Mucosa of rectum (tissue), 2 donors: Measurements from ENCODE around the gene CAMK2B.

Experiments
- H3K27ac ChIP-seq, 2 donors: one replicate each; pipeline ENCODE4 v1.7.0; 2013; ENCODE audit warnings: inconsistent platforms in 2 of 2, low read depth in 2 of 2, low read length in 2 of 2
- H3K27me3 ChIP-seq, 2 donors: one replicate each; pipeline ENCODE4 v1.7.0; 2013; ENCODE audit warnings: low read length in 2 of 2; ENCODE audit not compliant: control insufficient read depth in 2 of 2, insufficient read depth in 2 of 2
- H3K36me3 ChIP-seq, 2 donors: one replicate each; pipeline ENCODE4 v1.7.0; 2013; ENCODE audit warnings: low read length in 2 of 2; ENCODE audit not compliant: control insufficient read depth in 2 of 2, insufficient read depth in 2 of 2
- H3K4me1 ChIP-seq, 2 donors: one replicate each; pipeline ENCODE4 v1.7.0; 2013; ENCODE audit warnings: low read length in 2 of 2, mild to moderate bottlenecking in 1 of 2; ENCODE audit not compliant: control insufficient read depth in 2 of 2, insufficient read depth in 2 of 2
- H3K4me3 ChIP-seq, 2 donors: one replicate each; pipeline ENCODE4 v1.7.0; 2013; ENCODE audit warnings: low read length in 2 of 2
- H3K9ac ChIP-seq, 2 donors: one replicate each; pipeline ENCODE4 v1.7.0; 2013; ENCODE audit warnings: low read length in 2 of 2, low read depth in 1 of 2, mild to moderate bottlenecking in 1 of 2
- H3K9me3 ChIP-seq, 2 donors: one replicate each; pipeline ENCODE4 v1.7.0; 2013; ENCODE audit warnings: low read length in 2 of 2; ENCODE audit not compliant: control insufficient read depth in 2 of 2
- donor health status: healthy.
- donor health status: Normal muscosa, but diverticular disease.

Gene CAMK2B

GRCh38 chr7:44322631-44323363, 2.6 kb downstream of the CAMK2B start:
- H3K9ac ChIP-seq, result no peak overlapping the region
- H3K27ac ChIP-seq, result no peak overlapping the region
- H3K4me1 ChIP-seq, result no peaks in the 10 kb centered on the region

GRCh38 chr7:44321796-44322195, 3.6 kb downstream of the CAMK2B start:
- H3K9me3 ChIP-seq, result no peaks in the 10 kb centered on the region
- no peaks in the 10 kb centered on the region for H3K4me1 ChIP-seq
- H3K27me3 ChIP-seq, result peaks cover 6 to 24% of the 10 kb centered on the region in 2 donors
- no peaks in the 10 kb centered on the region for H3K36me3 ChIP-seq
- H3K9ac ChIP-seq, result no peak overlapping the region
- no peak overlapping the region for H3K27ac ChIP-seq
- H3K4me3 ChIP-seq, result no peak overlapping the region

More at GRCh38 chr7:44322631-44323363, 2.6 kb downstream of the CAMK2B start:
- no peak overlapping the region for H3K4me3 ChIP-seq
- no peaks in the 10 kb centered on the region for H3K36me3 ChIP-seq
- H3K9me3 ChIP-seq, result no peaks in the 10 kb centered on the region
- peaks cover 7 to 27% of the 10 kb centered on the region in 2 donors for H3K27me3 ChIP-seq

GRCh38 chr7:44320794-44321371, 4.5 kb downstream of the CAMK2B start:
- H3K36me3 ChIP-seq, result no peaks in the 10 kb centered on the region
- H3K4me3 ChIP-seq, result no peak overlapping the region
- no peaks in the 10 kb centered on the region for H3K4me1 ChIP-seq
- no peak overlapping the region for H3K27ac ChIP-seq
- peaks cover under 1 to 16% of the 10 kb centered on the region in 2 donors for H3K27me3 ChIP-seq
- H3K9me3 ChIP-seq, result no peaks in the 10 kb centered on the region
- no peak overlapping the region for H3K9ac ChIP-seq

- Histone ChIP-seq H3K27me3 (peaks cover 0 to 15% of the 10 kb centered on the region in 2 donors), H3K36me3 (no peaks in the 10 kb centered on the region), H3K27ac (no peak overlapping the region), H3K9ac (no peak overlapping the region), H3K4me1 (no peaks in the 10 kb centered on the region), H3K9me3 (no peaks in the 10 kb centered on the region), H3K4me3 (no peak overlapping the region)
Measured at GRCh38 chr7:44320141-44320540, 5.3 kb downstream of the CAMK2B start.

GRCh38 chr7:44318332-44318731, 7.1 kb downstream of the CAMK2B start:
- no peaks in the 10 kb centered on the region for H3K9me3 ChIP-seq
- H3K36me3 ChIP-seq, result no peaks in the 10 kb centered on the region
- no peak overlapping the region for H3K27ac ChIP-seq
- no peaks in the 10 kb centered on the region for H3K4me1 ChIP-seq
- H3K9ac ChIP-seq, result no peak overlapping the region
- no peak overlapping the region for H3K4me3 ChIP-seq
- H3K27me3 ChIP-seq, result peaks cover 0 to 3% of the 10 kb centered on the region in 2 donors

GRCh38 chr7:44315301-44315903, 10.0 kb downstream of the CAMK2B start:
- no peak overlapping the region for H3K9ac ChIP-seq
- H3K4me3 ChIP-seq, result no peak overlapping the region
- H3K27me3 ChIP-seq, result peaks cover under 1 to 3% of the 10 kb centered on the region in 2 donors
- H3K9me3 ChIP-seq, result no peaks in the 10 kb centered on the region
- no peak overlapping the region for H3K27ac ChIP-seq
- no peaks in the 10 kb centered on the region for H3K4me1 ChIP-seq
- no peaks in the 10 kb centered on the region for H3K36me3 ChIP-seq

- peaks cover 0 to 7% of the 10 kb centered on the region in 2 donors for H3K4me1 ChIP-seq
- H3K27me3 ChIP-seq, result peaks cover 11 to 15% of the 10 kb centered on the region in 2 donors
- H3K9me3 ChIP-seq, result no peaks in the 10 kb centered on the region
- H3K4me3 ChIP-seq, result no peak overlapping the region
- no peak overlapping the region for H3K9ac ChIP-seq
- H3K36me3 ChIP-seq, result no peaks in the 10 kb centered on the region
- H3K27ac ChIP-seq, result no peak overlapping the region
Measured at GRCh38 chr7:44313621-44314031, 11.8 kb downstream of the CAMK2B start.

- Histone ChIP-seq H3K4me3 (no peak overlapping the region), H3K27ac (no peak overlapping the region)
Measured at GRCh38 chr7:44313016-44313415, 12.4 kb downstream of the CAMK2B start.

GRCh38 chr7:44311561-44312495, 13.6 kb downstream of the CAMK2B start:
- no peaks in the 10 kb centered on the region for H3K9me3 ChIP-seq
- H3K4me1 ChIP-seq, result peaks cover 0 to 7% of the 10 kb centered on the region in 2 donors
- no peaks in the 10 kb centered on the region for H3K36me3 ChIP-seq
- no peak overlapping the region for H3K4me3 ChIP-seq
- no peak overlapping the region for H3K9ac ChIP-seq
- peaks cover 13 to 15% of the 10 kb centered on the region in 2 donors for H3K27me3 ChIP-seq
- no peak overlapping the region for H3K27ac ChIP-seq

More at GRCh38 chr7:44313016-44313415, 12.4 kb downstream of the CAMK2B start:
- no peaks in the 10 kb centered on the region for H3K9me3 ChIP-seq
- peaks cover 0 to 7% of the 10 kb centered on the region in 2 donors for H3K4me1 ChIP-seq
- H3K9ac ChIP-seq, result no peak overlapping the region
- no peaks in the 10 kb centered on the region for H3K36me3 ChIP-seq
- H3K27me3 ChIP-seq, result peaks cover 13 to 15% of the 10 kb centered on the region in 2 donors
